ENCODE results near the gene HCRT.

Gene HCRT

GRCh38 chr17:42210046-42210445, 24.8 kb upstream of the HCRT start:
- TF ChIP-seq EGR1 (IDR thresholded peaks at IDR 0.05): no peak
- TF ChIP-seq NFIC (IDR thresholded peaks at IDR 0.05): no peak
- no peak for TF ChIP-seq REST (IDR thresholded peaks at IDR 0.05; ENCODE audit: low read depth)
- TF ChIP-seq YY1 (IDR thresholded peaks at IDR 0.05; ENCODE audit: low read depth): no peak
- no peak for TF ChIP-seq ZBTB7A (IDR thresholded peaks at IDR 0.05; ENCODE audit: low read depth)
- no peak for TF ChIP-seq TCF12 (IDR thresholded peaks at IDR 0.05; ENCODE audit: low read depth)
- TF ChIP-seq EP300 (IDR thresholded peaks at IDR 0.05; ENCODE audit: borderline replicate concordance): no peak
- TF ChIP-seq CREB1 (IDR thresholded peaks at IDR 0.05; ENCODE audit: low read depth): no peak
- no peak for TF ChIP-seq RAD21 (IDR thresholded peaks at IDR 0.05; ENCODE audit: low read depth)
- TF ChIP-seq MAX (IDR thresholded peaks at IDR 0.05): no peak
- no peak for TF ChIP-seq TEAD4 (IDR thresholded peaks at IDR 0.05)
- no peak for TF ChIP-seq TAF1 (IDR thresholded peaks at IDR 0.05; ENCODE audit: low read depth)
- TF ChIP-seq USF1 (IDR thresholded peaks at IDR 0.05): no peak
- TF ChIP-seq FOXM1 (IDR thresholded peaks at IDR 0.05; ENCODE audit: borderline replicate concordance, low read depth): no peak
- no peak for TF ChIP-seq CEBPB (IDR thresholded peaks at IDR 0.05)

- TF ChIP-seq TAF1 (IDR thresholded peaks at IDR 0.05; ENCODE audit: low read depth) (no peak), ZBTB7A (IDR thresholded peaks at IDR 0.05; ENCODE audit: low read depth) (no peak), TEAD4 (IDR thresholded peaks at IDR 0.05) (peak; percentile 52; the same call in 1 of the 2 replicates), FOXM1 (IDR thresholded peaks at IDR 0.05; ENCODE audit: borderline replicate concordance, low read depth) (no peak)
Measured at GRCh38 chr17:42203354-42203753, 18.1 kb upstream of the HCRT start.

- TF ChIP-seq NFIC (IDR thresholded peaks at IDR 0.05) (no peak), TCF12 (IDR thresholded peaks at IDR 0.05; ENCODE audit: low read depth) (no peak), RAD21 (IDR thresholded peaks at IDR 0.05; ENCODE audit: low read depth) (no peak), TEAD4 (IDR thresholded peaks at IDR 0.05) (no peak), ZBTB7A (IDR thresholded peaks at IDR 0.05; ENCODE audit: low read depth) (no peak), MAX (IDR thresholded peaks at IDR 0.05) (no peak), USF1 (IDR thresholded peaks at IDR 0.05) (no peak), FOXM1 (IDR thresholded peaks at IDR 0.05; ENCODE audit: borderline replicate concordance, low read depth) (no peak), CREB1 (IDR thresholded peaks at IDR 0.05; ENCODE audit: low read depth) (no peak), YY1 (IDR thresholded peaks at IDR 0.05; ENCODE audit: low read depth) (no peak), CEBPB (IDR thresholded peaks at IDR 0.05) (no peak), TAF1 (IDR thresholded peaks at IDR 0.05; ENCODE audit: low read depth) (no peak), EP300 (IDR thresholded peaks at IDR 0.05; ENCODE audit: borderline replicate concordance) (no peak), REST (IDR thresholded peaks at IDR 0.05; ENCODE audit: low read depth) (no peak), EGR1 (IDR thresholded peaks at IDR 0.05) (no peak)
Measured at GRCh38 chr17:42202696-42203095, 17.4 kb upstream of the HCRT start.

- TF ChIP-seq RAD21 (IDR thresholded peaks at IDR 0.05; ENCODE audit: low read depth): no peak
- TF ChIP-seq ZBTB7A (IDR thresholded peaks at IDR 0.05; ENCODE audit: low read depth): no peak
- no peak for TF ChIP-seq TCF12 (IDR thresholded peaks at IDR 0.05; ENCODE audit: low read depth)
- TF ChIP-seq YY1 (IDR thresholded peaks at IDR 0.05; ENCODE audit: low read depth): no peak
- TF ChIP-seq TAF1 (IDR thresholded peaks at IDR 0.05; ENCODE audit: low read depth): no peak
- no peak for TF ChIP-seq EP300 (IDR thresholded peaks at IDR 0.05; ENCODE audit: borderline replicate concordance)
- TF ChIP-seq FOXM1 (IDR thresholded peaks at IDR 0.05; ENCODE audit: borderline replicate concordance, low read depth): no peak
- no peak for TF ChIP-seq MAX (IDR thresholded peaks at IDR 0.05)
- no peak for TF ChIP-seq CREB1 (IDR thresholded peaks at IDR 0.05; ENCODE audit: low read depth)
- no peak for TF ChIP-seq REST (IDR thresholded peaks at IDR 0.05; ENCODE audit: low read depth)
- no peak for TF ChIP-seq EGR1 (IDR thresholded peaks at IDR 0.05)
- TF ChIP-seq NFIC (IDR thresholded peaks at IDR 0.05): no peak
- TF ChIP-seq USF1 (IDR thresholded peaks at IDR 0.05): no peak
- TF ChIP-seq CEBPB (IDR thresholded peaks at IDR 0.05): no peak
- TF ChIP-seq TEAD4 (IDR thresholded peaks at IDR 0.05): no peak
Measured at GRCh38 chr17:42202159-42202558, 16.9 kb upstream of the HCRT start.

Measured in Ishikawa (cell line).